DMS53 (cell line): Measurements from ENCODE around the gene PRKN.

Experiments
- DNase-seq: peaks from one replicate; lab custom pipeline; 2025; lab: John Stamatoyannopoulos, UW

Gene PRKN

DNA sequence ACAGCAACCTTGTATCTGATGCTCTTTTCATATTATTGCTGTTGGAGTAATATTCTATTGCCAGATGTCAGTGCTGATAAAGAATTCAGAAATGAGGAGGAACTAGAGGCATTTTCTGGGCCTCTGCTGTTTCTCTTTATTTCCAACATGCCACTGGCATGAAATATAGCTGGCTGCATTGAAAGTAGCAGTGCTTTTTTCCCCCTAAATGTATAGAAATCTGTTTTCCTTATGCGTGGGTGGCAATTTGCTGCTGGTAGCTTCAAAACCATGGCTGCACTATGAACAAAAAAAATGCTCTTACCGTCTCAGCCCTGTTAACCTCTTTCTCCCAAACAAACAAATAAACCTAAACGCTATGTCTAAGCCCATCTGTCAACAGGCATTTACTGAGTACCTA, 1011.4 kb downstream of the PRKN start:
- no peak for DNase-seq

DNA sequence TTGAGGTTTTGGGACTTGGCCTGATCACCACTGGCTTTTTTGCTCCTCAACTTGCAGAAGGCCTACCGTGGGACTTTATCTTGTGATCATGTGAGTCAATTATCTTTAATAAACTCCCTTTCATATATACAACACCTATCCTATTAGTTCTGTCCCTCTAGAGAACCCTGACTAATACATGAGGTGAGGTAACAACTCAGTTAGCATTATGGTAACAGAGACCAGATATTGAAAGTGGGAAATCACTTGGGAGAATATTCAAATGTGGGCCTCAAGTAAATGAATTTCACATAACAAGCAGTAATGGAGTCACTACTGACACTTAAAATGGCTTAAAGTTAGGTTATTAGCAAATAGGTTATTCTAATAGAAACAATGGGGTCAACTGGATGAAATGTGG, 1015.6 kb downstream of the PRKN start:
- DNase-seq = no peak

DNA sequence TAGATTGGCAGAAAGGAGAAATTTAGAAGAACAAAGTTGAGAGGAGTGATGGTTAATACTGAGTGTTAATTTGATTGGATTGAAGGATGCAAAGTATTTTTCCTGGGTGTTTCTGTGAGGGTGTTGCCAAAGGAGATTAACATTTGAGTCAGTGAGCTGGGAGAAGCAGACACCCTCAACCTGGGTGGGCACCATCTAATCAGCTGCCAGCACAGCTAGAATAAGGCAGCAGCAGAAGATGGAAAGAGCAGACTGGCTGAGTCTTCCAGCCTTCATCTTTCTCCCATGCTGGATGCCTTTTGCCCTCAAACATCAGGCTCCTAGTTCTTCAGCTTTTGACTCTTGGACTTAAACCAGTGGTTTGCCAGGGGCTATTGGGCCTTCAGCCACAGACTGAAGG, 1016.1 kb downstream of the PRKN start:
- DNase-seq = no peak

DNA sequence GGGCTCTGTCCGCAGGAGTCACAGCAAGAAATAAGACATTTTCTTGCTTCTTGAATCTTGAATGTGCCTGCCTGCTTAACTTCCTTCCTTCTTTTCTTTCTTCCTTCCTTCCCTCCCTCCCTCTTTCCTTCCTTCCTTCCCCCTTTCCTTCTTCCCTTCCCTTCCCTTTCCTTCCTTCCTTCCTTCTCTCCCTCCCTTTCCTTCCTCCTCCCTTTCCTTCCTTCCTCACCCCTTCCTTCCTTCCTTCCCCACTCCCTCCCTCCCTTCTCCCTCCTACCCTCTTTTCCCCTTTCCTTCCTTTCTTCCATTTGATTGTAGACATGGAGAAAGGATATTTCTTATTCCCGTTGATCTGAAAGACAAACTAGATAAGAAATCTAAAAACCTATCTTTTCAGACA, 1016.9 kb downstream of the PRKN start:
- no peak for DNase-seq

DNA sequence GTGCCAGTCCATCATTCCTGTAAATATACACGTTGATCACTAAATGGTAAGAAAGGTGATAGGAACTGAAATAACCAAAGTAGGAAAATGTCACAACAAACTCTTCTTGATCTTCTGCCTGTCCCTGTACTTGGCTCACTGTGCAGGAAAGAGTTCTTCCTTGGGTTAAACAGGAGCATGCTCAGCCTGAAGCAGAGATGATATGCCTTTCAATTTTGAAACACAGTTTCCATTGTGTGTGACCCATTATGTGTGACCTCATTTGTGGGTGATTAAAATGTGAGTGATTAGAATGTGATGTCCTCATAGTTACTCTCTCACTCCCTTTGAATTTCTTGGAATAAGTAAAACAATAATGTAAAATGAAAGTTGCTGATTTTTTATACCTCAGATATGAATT, 1026.5 kb downstream of the PRKN start:
- no peak for DNase-seq

DNA sequence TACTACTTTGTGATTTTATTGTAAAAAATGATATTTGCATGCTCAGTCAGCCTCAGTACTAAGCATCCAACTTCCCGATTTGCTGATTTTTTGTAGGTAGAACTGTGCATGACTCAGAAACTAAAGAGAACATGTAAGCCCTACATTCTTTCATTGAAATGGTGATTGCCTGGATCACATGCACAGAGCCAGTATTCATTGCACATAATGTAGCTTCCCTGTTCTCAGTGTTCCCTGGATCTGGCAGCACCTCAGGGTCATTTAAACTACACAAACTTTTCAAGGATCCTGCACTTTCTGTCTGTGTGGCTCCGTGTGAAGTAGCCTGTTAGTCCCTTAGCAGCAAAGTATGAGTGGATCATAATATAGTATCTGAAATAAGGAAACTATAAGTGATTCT, 1030.8 kb downstream of the PRKN start:
- DNase-seq = no peak

DNA sequence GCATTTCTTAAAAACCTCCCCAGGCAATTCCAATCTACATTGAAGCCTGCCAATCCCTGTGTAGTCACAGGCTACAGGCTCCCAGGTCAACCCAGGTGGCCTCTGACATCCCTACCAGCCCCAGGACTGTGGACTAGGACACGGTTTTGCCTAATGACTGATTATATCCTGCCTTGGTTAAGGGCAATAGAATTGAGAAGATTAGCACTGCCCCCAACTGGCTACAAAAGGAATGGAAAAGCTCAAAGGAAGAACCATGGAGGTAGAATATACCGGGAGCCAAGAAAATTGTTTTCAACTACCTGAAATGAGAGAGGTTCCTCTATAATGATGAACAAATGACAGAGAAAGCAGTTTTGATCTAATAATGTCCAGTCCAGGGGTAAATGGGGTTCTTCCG, 1032.6 kb downstream of the PRKN start:
- peak; percentile 53 for DNase-seq

DNA sequence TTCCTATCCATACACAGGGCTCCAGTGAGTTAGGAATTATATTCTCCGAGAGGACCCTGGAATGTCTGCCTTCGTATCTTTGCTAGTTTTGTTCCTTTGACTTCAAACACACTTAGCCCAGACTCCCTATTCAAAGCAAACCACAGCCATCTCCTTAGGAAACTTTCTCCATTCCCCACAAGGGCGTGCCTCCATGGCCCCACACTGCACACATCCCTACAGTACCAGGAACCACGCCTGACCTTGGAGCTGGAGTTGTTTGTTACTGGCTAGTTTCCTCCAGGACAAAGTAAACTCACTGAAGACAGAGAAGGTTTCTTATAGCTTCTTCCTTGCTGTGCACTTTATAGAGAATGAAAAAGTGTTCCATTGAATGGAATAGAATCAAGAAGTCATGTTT, 1040.9 kb downstream of the PRKN start:
- no peak for DNase-seq

DNA sequence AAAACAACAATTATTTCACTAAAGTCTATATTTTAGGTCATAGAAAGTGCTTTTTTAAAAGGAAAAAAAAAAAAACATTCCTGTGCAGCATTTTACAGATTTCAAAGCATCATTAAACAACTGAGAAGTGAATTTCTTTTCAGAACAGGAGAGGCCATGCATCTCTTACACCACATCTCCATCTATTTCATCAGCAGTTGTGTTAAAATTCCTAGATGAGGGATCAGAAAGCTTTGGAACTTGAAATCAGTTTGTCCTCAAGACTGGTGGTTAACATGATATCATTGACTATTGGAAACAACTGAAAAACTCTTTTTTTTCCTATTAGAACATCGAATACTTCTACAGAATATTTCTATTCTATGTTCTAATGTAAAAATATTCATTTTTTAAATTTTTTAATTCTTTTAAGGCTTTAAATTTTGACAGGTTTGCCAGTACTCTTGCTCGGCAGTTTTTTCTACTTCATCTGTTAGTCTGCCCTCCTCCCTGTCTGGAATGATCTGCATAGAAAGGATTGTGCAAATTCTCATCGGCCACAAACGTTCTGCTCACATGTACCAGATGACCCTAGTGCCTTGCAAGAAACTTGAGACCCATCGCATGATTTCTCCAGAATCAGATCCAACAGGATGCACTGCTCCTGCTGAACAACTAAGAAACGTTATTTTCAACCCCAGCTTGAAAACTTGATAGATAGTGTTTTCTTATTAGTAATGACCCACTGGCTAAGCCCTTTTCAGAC, 1042.7 kb downstream of the PRKN start:
- DNase-seq = no peak

DNA sequence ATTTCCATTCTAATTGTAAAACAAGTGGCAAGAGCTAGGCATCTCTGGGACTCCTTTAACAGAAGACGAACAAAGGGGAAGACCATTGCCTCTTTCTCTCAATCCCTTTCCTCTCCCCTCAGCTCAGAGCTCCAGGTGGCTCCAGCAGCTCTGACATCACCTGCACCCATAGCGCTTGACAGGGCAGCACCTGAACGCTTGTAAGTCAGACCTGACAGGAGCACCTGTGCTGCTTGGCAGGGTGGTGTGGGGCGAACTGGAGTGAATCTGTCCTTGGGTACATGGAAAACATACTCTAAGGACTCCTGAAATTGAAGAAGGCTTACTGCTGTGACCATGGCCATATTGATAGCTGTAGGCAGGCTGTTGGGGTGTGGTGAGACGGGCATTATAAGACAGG, 1044.2 kb downstream of the PRKN start:
- no peak for DNase-seq

DNA sequence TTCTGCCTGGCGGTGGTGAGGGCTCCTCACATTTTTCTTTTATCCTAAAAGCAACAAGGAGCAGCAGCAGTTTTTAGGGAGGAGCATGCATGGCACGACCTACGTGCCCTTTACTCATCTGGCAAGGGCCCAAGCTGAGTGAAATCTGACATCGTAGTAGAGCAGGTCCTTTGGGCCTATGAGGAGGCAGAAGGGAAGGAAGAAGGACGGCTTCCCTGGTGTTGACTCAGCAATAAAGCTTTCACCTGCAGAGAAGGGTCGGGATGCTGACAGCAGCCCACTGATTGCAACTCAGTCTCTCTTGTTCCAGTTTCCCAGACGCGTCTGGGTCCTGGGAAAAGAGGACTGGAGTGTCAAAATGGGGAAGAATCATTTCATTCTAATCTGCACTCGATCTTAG, 1044.6 kb downstream of the PRKN start:
- no peak for DNase-seq

DNA sequence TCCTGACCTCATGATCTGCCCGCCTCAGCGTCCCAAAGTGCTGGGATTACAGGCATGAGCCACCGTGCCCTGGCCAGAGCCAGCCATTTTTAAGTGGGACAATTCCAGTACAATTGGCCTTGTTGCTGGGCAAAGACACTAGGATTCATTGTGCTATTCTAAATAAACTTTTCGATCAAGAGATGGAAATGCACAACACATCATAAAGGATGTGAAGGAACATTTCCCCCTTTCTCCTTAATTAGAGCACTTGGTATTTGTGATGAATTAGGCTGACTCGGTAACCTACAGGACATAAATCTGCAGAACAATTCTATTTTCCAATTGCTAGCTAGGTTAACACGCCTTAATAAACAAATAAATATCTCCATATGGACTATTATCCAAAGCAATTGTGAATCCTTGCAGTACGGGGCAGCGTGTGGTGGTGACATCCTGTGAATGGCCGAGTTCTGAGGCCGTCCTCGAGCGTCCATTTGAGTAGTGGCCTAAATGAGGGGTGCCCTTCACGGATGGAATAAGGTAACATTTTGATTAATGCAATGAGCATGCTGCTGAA, 1047.5 kb downstream of the PRKN start:
- no peak for DNase-seq

DNA sequence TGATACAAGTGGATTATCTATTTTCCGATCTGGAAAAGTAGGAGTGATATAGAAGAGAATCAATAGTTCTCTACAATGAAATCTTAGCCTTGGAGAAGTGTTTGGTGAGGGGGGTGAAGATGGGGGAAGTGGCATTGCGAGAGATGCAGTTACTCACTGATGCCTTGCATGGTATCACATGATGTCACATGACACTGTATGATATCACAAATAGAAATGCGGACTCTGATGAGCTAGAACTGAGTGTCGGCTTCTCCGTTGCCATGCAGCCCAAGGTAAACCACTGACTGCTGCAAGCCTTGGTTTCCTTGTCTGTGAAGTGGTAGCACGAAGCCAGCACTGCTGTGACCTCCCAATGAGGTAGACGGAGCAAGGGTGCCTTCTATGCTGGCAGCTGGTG, 1050.4 kb downstream of the PRKN start:
- no peak for DNase-seq

DNA sequence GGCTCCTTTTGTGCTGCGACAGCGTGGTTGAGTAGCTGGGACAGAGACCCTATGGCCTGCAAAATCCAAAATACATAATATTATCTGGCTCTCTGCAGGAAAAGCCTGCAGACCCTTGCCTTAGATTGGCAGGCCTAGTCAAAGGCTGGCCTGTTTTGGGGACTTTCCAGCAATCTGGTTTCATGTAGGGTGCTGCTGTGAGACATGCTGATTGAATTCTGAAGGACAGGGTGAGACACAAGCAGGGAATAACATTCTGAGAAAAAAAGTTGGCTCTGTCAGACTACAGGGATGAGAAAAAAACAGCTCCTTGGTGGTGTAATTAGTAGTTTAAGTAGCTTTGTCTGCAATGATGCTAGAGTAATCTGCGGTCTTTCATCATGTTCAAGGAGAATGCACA, 1051.0 kb downstream of the PRKN start:
- DNase-seq = no peak

DNA sequence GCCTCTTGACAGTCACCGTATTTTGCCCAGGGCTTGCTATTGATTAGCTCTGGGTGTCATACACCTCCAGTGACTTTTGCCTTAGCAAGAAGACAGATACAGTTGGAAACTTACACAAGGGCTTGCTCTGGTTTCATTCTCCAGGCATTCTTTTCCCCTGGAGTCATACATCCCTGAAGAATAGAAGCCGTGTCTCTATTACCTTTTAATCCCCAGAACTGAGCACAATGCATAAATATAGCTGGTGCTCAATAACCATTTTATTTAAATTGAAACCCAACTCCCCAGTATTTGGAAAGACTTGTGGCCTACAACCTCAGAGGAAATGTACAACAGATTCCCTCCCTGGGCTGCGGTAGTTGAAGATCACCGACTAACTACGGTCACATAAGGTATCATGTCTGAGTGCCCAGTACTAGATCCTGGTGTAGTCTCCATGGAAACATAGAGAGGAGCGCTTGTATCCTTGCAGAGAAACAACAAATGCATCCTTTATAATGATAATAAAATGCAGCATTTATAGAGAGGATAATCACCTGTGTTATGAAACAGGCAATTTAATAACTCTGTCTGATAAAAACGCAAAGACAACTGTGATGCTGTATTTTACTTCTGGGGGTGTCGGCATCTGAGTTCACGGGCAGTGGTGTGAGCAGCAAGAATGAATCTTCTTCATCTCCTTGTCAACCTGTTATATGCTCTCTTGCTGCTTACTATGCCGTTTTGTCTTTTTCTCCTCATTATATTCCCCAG, 1052.5 kb downstream of the PRKN start:
- no peak for DNase-seq

DNA sequence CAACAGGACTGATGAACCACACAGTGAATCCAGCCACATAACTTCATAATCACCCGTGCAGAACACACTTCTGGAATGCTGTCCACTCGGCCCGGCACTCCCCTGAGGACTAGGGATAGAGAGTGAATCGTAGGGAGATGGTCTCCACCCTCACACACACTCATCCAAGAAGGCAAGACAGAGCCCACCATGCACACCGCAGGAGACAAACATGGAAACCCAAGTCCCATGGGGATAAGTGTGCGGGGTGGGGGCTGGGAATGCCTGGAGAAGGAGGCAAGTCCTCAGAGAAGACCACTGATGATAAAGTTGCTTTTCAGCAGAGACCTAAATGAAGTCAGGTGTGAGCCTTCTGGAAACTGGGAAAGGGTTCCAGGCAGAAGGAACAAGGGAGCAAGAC, 1054.5 kb downstream of the PRKN start:
- no peak for DNase-seq

DNA sequence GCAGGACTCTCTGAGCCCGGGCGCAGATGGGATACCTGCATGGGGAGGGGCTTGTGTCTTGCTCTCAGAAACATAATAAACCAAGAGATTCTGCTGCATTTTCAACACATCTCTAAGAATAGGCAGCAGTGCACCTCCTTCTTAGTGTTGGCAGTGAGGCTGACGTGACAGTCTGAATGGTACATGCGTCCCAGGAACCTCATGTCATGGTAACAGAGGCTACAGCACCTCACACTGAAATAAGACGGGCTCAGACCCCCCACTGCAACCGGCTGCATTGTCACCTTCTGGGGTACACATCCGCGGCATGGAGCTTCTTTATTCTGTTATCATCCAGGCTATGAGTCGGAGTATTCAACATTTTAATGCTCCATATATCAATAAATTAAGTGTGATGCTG, 1056.4 kb downstream of the PRKN start:
- DNase-seq = no peak

DNA sequence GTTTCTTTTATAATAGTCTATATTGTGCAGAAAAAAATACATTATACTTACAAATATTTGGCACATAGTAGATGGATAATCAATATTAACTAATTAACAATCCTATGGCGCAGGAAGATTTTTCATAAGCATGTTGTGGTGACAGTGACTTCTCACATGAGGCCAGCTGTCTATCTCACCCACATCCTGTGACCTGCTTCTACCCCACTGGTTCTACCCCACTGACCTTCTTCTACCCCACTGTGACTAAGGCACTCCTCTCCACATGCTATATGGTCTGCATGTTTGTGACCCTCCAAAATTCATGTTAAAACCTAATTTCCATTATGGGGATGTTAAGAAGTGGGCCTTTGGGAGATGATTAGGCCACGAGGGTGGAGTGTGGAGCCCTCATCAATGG, 1058.9 kb downstream of the PRKN start:
- DNase-seq = no peak

DNA sequence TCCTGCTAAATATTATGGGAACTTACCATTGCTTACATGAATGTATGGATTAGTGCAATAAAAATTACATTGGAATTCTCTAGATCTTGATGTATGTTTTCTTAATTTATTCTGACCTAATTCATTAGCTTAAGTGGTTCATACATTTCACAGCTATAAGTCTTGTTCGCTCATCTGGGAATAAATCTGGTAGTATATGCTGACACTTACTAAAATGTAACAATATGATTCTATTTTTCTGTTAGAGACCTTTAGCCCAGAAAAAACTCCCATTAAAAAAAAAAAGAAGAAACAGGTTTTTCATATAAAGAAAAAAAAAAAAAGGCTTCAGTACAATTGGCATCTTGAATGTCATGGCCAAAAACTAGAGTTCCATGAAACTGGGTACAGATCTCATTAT, 1059.6 kb downstream of the PRKN start:
- no peak for DNase-seq

DNA sequence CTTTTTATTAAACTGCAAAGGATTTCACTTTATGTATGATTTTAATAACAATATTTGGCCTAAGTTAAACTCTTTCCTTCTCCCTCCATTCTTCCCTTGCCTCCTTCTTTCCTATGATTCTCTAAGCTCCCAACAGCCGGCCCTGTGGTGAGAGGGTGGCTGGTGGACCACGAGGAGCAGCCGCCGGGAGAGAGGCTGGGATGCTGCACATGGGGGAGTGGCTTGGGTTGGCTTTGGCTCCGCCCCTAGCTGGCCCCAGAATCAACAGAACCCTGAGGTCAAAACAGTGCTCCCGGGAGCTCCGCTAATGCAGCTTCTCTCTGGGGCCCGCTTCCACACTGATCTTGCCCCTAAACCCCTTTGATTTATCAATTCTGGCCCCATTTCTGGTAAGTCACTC, 1063.9 kb downstream of the PRKN start:
- DNase-seq = no peak

DNA sequence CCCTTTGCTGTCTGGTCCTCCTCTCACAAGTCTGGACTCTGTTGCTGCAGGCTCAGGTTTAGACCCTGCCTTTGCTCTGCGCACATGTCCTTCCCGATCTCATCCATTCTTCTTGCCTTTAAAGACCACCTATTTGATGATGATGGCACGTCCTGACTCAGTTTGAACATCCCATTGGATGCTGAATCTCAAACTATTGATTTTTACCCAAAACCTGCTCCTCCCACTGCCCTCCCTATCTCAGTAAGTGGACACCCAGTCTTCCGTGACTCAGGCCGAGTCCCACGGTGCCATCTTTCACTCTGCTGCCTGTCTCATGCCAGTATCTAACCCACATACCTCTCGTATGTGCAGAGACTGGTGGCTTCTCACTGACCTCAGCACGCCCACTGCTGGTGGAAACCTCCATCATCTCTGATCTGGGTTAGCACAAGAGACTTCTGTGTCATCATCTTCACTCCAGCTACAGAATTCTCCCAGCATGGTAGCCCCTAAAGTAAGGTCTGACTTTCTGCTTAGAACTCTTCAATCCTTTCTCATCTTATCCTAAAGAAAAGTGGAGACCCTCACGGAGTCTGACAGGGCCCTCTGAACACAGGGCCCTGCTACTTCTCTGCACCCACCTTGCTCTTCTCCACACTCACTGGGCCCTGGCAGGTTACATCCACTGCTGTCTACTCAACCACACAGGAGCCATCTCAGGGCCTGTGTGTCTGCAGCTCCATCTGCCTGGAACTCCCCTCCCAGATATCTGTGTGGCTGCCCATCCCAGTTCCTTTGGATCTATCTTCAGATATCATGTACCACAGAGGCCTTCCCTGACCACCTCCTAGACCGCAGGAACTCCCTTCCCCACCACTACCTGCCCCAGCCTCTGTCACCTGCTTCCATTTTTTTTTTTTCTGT, 1066.6 kb downstream of the PRKN start:
- DNase-seq = peak; percentile 5

DNA sequence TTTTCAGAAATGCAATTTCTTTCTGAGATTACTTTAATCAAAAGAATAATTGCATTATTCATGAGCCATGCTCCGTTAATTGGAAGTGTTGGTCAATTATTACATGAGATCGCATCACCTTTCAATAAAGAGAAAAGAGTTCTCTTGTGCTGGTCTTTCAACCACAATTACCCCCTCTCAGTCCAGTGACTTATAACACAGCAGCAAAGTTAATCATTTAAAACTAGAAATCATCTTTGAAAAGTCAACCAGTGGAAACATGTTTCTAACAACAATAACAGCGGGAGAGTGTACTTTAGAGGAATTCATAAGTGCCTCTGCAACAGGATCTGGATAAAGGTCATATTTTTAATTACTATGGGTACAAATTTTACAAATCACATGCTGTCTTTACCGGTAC, 1069.4 kb downstream of the PRKN start:
- no peak for DNase-seq

DNA sequence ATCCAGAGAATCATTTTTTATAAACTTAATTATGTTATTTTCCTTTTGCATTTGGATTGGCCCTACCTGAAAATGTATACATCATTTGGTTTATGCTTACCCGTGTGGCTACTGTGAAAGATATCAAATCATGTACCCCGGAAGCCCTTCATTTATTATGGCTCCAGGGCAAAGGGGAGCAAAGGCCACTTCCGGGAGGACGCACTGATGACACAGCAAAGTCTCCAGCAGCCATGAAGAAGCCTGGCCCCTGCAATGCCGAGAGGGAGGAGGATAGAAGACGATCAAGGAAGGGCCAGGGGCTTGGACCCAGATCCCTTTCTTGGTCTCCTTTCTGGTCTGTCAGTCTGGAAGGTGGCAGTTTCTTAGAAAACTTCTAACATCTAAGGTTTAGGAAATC, 1073.4 kb downstream of the PRKN start:
- DNase-seq = no peak
